GM21526 (cell line): ENCODE data around the gene ABCA7.

Experiments
- ATAC-seq: cut with Tn5 transposase; IDR thresholded peaks from one replicate; pipeline ENCODE4 v1.9.1; 2021; ENCODE audit warnings: moderate library complexity; ENCODE audit not compliant: unreplicated experiment, low FRiP score

Gene ABCA7

DNA sequence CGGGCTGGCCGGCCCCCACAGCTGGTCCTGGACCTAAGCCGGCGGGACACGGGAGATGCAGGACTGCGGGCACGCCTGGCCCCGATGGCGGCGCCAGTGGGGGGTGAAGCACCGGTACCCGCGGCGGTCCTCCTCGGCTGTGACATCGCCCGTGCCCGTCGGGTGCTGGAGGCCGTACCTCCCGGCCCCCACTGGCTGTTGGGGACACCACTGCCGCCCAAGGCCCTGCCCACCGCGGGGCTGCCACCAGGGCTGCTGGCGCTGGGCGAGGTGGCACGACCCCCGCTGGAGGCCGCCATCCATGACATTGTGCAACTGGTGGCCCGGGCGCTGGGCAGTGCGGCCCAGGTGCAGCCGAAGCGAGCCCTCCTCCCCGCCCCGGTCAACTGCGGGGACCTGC lies 36.6 kb upstream of the ABCA7 start:
- no peak for ATAC-seq

GRCh38 chr19:1004204-1004802 lies 35.6 kb upstream of the ABCA7 start:
- ATAC-seq: no peak

DNA sequence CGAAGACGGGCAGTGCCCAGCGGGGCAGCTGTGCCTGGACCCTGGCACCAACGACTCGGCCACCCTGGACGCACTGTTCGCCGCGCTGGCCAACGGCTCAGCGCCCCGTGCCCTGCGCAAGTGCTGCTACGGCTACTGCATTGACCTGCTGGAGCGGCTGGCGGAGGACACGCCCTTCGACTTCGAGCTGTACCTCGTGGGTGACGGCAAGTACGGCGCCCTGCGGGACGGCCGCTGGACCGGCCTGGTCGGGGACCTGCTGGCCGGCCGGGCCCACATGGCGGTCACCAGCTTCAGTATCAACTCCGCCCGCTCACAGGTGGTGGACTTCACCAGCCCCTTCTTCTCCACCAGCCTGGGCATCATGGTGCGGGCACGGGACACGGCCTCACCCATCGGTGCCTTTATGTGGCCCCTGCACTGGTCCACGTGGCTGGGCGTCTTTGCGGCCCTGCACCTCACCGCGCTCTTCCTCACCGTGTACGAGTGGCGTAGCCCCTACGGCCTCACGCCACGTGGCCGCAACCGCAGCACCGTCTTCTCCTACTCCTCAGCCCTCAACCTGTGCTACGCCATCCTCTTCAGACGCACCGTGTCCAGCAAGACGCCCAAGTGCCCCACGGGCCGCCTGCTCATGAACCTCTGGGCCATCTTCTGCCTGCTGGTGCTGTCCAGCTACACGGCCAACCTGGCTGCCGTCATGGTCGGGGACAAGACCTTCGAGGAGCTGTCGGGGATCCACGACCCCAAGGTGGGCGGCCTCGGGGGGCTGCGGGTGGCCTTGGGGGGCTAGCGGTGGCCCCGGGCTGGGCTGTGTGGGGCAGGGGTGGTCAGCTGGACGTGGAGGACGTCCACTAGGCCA lies 34.9 kb upstream of the ABCA7 start:
- no peak for ATAC-seq

DNA sequence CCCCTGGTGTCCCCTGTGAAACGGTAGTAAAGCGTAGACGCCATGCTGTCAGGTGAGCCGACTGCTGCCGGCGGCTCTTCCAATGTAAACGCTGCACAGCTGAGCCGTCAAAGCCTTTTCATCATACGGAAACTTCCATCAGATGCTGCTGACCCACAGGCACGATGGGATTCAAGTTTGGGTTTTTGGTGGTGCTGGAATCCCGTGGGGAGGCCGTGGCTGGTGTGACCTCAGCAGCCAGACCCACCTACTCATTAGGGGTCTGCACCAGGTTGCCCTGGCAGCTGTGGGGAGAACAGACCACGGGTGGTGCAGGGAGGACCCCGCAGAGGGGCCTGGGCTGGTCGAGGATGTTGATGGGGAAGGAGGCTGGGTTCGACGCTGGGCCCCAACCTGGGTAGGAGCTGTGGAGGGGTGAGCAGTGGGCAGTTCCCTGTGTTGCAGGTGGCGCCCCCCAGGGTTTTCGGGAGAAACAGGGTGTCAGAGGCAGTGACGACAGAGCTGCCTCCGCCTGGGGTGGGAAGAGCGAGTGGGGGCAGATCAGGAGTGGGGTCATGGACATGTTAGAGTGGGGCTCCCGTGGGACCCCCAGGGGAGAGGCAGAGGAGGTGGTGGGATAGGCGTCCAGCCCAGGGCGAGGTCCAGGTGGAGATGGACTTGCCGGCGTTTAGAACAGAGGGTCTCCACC lies 33.1 kb upstream of the ABCA7 start:
- no peak for ATAC-seq

- ATAC-seq: no peak
Observed at GRCh38 chr19:1007399-1008251, 32.3 kb upstream of the ABCA7 start.

DNA sequence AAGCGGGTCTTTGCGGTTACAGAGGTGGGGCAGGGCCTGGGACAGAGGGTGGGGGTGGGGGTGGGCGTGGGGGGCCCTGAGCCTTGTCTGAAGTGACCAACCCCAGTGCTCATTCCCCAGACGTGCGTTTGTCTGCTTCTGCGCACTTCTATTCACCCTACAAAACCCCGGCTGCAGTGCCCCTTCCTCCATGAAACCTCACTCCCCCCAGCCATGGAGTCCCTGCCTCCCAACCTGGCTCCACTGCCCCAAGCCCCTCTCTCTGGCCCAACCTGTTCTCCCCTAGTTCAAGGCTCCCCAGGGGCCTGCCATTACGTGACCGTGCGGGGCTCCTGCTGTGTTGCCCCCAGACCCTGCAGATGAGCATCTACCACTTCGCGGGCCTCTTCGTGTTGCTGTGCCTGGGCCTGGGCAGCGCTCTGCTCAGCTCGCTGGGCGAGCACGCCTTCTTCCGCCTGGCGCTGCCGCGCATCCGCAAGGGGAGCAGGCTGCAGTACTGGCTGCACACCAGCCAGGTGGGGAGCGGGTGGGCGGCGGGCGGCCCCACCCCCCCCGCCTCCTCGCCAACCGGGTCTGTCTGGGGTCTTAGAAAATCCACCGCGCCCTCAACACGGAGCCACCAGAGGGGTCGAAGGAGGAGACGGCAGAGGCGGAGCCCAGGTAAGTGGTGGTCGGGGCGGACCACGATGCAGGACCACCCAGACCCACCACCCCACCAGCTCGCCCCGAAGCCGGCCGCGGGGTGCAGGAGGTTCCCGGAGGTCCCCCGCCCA lies 31.5 kb upstream of the ABCA7 start:
- ATAC-seq: no peak

DNA sequence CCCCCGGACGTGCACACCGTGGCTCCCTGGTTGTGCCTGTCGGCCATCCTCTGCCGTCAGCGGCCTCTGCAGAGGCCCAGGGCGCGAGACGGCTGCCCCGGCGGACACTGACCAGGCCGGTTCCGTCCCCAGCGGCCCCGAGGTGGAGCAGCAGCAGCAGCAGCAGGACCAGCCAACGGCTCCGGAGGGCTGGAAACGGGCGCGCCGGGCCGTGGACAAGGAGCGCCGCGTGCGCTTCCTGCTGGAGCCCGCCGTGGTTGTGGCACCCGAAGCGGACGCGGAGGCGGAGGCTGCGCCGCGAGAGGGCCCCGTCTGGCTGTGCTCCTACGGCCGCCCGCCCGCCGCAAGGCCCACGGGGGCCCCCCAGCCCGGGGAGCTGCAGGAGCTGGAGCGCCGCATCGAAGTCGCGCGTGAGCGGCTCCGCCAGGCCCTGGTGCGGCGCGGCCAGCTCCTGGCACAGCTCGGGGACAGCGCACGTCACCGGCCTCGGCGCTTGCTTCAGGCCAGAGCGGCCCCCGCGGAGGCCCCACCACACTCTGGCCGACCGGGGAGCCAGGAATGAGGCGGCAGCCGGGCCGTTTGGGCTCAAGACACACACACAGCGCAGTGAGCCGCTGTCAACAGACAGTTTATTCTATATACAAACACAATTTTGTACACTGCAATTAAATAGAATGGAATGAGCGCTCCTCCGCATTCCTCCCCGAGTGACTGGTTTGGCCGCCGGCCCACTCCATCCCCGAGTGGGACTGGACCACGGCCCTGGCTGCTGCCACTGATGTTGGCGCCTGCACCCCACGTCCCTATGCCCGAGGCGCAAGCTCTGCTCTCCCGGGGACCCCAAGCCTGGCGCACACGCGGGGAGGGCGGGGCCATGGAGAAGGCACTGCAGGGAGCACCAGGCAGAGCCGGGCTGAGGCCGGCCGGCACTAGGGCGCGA lies 30.6 kb upstream of the ABCA7 start:
- ATAC-seq: no peak

DNA sequence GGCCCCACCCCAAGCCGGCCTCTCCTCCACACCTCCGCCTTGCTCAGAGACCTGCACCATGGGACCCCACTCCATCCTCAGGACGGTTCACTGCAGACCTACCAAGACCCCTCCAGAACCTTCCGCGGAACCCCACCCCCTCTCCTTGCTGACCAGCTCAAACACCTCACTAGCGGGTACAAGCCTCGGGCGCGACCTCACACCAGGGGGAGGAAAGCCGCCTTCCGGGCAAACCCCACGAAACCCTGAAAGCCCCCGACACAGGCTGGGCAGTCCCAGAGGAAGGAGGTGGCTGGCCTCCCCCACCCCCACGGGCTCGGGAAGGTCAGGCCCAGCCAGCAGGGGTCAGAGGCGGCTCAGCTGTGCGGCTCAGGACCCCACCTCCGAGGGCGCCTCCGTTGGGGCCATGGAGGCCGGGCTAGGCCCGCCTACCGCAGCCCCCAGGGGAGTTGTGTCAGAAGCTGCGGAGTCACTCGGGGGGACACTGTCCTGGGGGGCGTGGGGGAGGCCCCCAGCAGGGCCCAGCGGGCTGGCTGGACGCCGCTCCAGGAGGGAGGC lies 29.8 kb upstream of the ABCA7 start:
- ATAC-seq: no peak

DNA sequence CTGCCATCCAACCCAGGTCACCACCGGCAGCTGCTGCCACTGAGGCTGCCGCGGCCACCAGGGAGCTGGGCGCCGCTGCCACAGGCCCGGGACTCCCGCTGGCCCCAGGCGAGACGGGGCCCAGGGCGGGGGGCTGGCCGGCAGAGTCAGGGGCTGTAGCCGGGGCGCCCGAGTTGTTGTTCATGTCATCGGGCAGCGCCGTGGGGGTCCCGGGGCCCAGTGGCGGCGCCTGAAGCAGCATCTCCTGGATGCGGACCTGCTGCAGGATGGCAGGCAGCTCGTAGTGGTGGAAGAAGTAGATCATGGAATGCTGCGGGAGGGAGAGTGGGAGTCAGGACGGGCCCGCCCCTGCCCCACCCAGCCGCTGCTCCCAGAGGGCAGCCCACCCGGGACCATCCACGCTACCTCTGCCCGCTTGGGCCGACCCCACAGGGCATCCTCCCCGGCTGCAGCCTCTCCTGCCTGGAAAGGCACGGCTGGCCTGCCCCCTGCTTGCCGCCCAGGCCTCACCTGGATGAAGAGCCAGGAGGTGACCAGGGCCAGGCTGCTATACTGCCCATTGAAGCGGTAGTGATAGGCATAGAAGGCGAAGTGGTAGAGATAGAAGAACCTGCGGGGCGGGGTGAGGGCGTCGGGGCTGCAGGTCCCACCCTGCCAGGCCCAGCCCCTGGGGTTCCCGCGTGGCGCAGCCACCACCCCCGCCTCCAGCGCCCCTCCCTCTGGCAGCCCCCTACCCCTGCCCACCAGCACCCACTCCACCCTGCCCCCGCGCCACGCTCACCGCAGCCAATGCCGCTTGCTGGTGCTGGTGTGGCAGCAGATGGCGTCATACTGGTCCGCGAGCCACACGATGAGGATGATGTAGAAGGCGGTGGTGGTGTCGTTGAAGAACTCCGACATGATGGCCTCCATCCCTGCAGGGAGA lies 29.1 kb upstream of the ABCA7 start:
- no peak for ATAC-seq

GRCh38 chr19:1011831-1012333 lies 28.0 kb upstream of the ABCA7 start:
- ATAC-seq: no peak

- no peak for ATAC-seq
Observed at GRCh38 chr19:1012334-1012733, 27.6 kb upstream of the ABCA7 start.

- ATAC-seq: no peak
Observed at GRCh38 chr19:1013218-1013617, 26.7 kb upstream of the ABCA7 start.

DNA sequence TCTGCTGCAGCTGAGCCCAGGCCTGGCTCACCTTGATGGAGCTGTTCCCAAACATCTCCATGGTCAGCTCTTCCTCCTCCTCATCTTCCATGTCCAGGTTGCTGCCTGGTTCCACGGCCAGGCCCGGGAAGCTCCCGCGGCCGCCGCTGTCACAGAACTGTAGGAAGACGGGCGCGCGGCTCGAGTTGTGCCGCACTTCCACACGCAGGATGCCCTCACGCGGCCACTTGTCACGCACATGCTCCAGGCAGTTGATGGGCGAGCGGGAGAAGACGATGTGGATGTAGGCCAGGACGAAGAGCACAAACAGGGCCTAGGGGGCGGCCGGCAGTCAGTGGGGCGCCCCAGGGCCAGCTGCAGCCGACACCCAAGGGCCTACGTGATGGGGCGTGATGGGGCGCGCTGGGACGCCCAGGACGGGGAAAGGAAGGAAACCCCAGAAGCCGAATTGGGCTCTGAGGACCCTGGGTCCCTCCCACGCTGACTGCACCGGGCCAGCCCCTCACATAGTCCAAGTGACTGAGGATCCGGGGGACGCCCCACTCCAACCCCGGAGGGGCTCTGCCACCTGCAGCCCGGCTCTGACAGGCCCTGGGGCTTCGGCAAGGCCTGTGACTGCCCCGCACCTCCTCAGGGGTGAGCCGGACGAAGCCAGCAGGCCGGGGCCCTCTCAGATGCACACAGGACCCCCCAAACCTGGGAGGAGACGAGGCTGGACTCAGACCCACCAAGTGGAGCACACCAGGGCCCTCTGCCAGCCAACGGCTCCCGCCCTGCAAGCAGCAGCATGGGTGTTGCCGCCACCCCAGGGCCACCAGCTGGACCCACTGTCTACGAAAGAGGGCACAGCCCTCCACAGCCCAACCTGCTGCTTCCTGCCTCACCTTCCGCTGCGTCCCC lies 25.5 kb upstream of the ABCA7 start:
- no peak for ATAC-seq

DNA sequence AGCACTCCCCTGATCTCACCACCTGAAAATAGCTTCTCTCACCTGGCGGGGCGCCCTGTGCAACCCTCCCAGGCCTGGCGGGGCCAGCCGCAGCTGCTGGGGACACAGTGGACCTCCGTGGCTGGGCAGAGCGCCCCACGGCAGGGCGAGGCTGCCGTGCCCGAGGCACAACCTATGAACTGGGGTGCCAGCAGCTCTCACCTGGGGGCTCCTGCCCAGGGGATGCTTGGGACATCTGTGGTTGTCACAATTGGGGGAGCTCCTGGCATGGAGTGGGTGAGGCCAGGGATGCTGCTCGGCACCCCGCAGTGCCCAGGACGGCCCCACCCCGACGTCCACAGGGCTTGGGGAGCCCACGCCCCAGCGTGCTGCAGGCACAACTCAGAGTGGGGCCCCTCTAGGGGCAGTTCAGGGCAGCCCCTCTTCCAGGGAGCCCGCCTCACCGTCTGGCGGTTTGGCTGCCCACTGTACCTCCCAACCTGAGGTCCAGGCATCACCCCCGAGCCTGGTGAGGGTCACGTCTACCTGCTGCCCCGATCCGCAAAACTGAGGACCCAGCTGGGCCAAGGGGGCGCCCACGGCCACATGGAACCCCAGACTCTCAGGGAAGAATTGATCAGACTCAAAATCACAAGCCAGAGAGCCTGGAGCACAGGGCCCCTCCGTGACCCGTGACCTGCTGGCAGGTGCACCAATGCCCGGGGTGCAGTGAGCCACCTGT lies 24.7 kb upstream of the ABCA7 start:
- ATAC-seq: no peak

DNA sequence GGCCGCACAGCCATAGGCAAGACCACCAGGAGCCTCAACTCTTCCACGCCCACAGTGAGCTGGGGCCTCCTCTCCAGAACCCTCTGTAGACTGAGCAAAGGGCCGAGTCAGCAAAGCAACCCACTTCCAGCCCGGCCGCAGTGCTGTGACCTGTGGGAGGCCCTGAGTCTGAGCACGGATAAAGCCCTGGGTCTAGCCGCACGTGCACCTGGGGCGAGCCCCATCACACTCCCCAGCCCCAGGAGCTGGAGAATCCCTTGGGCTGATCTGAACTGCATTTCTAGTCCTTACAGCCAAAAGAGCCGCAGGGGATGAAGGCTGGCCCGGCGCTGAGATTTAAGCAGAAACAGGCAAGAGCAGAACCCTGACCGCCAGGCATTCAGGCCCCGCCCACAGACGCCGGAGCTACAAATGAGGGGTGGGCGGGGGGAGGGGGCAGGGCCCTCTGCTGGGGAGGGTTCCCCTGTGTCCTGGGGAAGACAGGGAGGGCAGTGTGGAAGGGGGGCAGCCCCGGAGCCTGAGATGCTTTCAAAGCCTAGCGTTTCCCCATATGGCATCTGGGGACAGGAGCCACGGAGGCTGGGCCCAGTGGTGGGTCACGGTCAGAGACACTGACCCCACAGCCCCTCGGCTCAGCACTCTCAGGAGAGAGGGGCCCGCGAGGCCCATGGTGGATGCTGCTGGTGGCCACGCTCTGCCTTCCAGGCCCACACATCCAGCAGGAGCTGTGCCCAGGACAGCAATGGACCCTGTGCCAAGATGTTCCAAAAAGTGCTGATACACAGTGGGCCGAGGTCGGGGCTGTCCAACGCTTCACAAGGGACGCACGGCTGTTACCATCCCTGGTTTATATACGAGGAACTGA lies 23.9 kb upstream of the ABCA7 start:
- no peak for ATAC-seq
